Eye (tissue), 1 donor: Measurements from ENCODE around the gene ZNF81.
"Not testable (repeated sequence)": the region's sequence is repeated elsewhere in the genome, so short reads cannot be mapped to it uniquely, and the experiment has no call there.

Source experiments
- DNase-seq: peaks from one replicate; pipeline ENCODE4 v3.0.0-alpha.2; 2015

Gene ZNF81

GRCh38 chrX:47846040-47846439 is 9.3 kb downstream of the ZNF81 start:
- DNase-seq, result no peak

GRCh38 chrX:47849778-47850177 is 13.1 kb downstream of the ZNF81 start:
- DNase-seq, result no peak

- DNase-seq, result not testable (repeated sequence)
Measured at GRCh38 chrX:47850389-47850788, 13.7 kb downstream of the ZNF81 start.

- DNase-seq, result no peak
Measured at GRCh38 chrX:47850901-47851300, 14.2 kb downstream of the ZNF81 start.

- peak; percentile 66 for DNase-seq
Measured at GRCh38 chrX:47854474-47854873, 17.8 kb downstream of the ZNF81 start.

GRCh38 chrX:47859686-47860085 is 23.0 kb downstream of the ZNF81 start:
- DNase-seq, result no peak

- DNase-seq, result no peak
Measured at GRCh38 chrX:47862680-47863079, 26.0 kb downstream of the ZNF81 start.

- no peak for DNase-seq
Measured at GRCh38 chrX:47863187-47863586, 26.5 kb downstream of the ZNF81 start.

- no peak for DNase-seq
Measured at GRCh38 chrX:47864300-47864699, 27.6 kb downstream of the ZNF81 start.

GRCh38 chrX:47864785-47865184 is 28.1 kb downstream of the ZNF81 start:
- DNase-seq, result no peak

GRCh38 chrX:47873123-47873522 is 36.4 kb downstream of the ZNF81 start:
- DNase-seq, result no peak

- no peak for DNase-seq
Measured at GRCh38 chrX:47877327-47877726, 40.6 kb downstream of the ZNF81 start.

- no peak for DNase-seq
Measured at GRCh38 chrX:47878198-47878597, 41.5 kb downstream of the ZNF81 start.

- DNase-seq, result no peak
Measured at GRCh38 chrX:47879463-47879862, 42.8 kb downstream of the ZNF81 start.

GRCh38 chrX:47880927-47881326 is 44.2 kb downstream of the ZNF81 start:
- no peak for DNase-seq

- DNase-seq, result no peak
Measured at GRCh38 chrX:47885501-47885900, 48.8 kb downstream of the ZNF81 start.

- DNase-seq, result no peak
Measured at GRCh38 chrX:47898024-47898423, 61.3 kb downstream of the ZNF81 start.

- DNase-seq, result no peak
Measured at GRCh38 chrX:47900833-47901232, 64.1 kb downstream of the ZNF81 start.

- no peak for DNase-seq
Measured at GRCh38 chrX:47902161-47902560, 65.5 kb downstream of the ZNF81 start.

GRCh38 chrX:47915886-47916493 is 79.3 kb downstream of the ZNF81 start:
- no peak for DNase-seq

- DNase-seq, result no peak
Measured at GRCh38 chrX:47918274-47918673, 81.6 kb downstream of the ZNF81 start.

GRCh38 chrX:47927212-47927611 is 90.5 kb downstream of the ZNF81 start:
- DNase-seq, result no peak

- not testable (repeated sequence) for DNase-seq
Measured at GRCh38 chrX:47931970-47932369, 95.3 kb downstream of the ZNF81 start.

- DNase-seq, result no peak
Measured at GRCh38 chrX:47933946-47934345, 97.2 kb downstream of the ZNF81 start.

- DNase-seq, result peak; percentile 1
Measured at GRCh38 chrX:47936224-47936939, 99.7 kb downstream of the ZNF81 start.
